ENCODE measurements around the gene CNTN5.

DNA sequence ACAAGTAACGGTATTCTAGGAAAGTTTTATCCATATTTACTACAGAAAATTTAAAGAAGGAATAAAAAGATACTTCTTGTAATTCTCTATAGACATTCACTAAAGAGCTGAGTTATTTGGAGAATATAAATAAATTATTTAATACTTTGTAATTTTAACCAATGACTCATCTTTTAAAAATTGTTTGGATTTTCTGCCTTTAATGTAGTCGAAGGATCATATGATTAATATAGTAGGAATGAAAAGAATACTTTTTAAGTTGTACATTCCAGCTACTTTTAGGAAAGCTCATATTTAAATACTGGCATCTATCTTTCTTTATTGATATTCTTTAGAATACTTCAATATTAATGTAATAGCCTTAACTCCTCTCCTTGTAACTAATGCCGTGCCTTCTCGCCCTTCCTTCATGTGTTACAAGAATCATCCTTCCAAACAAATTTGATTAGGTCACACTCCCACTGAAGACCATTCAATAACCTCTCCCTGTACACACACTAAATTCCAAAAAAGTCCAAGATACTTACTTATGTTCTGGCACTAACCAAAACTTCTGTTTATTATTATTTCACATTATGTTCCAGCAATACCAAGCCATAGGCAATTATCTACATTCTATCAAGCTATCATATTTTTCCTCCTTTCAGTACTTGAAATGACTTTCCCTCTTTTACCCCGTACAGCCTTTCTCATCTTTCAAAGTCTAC is 501.9 kb downstream of the CNTN5 start:
- TF ChIP-seq SNAI2 (CRISPR knock-in tag; IDR thresholded peaks at IDR 0.05) (no peak), ISL1 (CRISPR knock-in tag; IDR thresholded peaks at IDR 0.05) (no peak), PATZ1 (CRISPR knock-in tag; IDR thresholded peaks at IDR 0.05; ENCODE audit: borderline replicate concordance) (no peak), ARNTL (CRISPR knock-in tag; IDR thresholded peaks at IDR 0.05; ENCODE audit: borderline replicate concordance, low read depth) (no peak), ZFP30 (CRISPR knock-in tag; IDR thresholded peaks at IDR 0.05) (no peak), RARB (CRISPR knock-in tag; IDR thresholded peaks at IDR 0.05) (no peak), TOX (CRISPR knock-in tag; IDR thresholded peaks at IDR 0.05; ENCODE audit: borderline replicate concordance) (no peak)

All from SK-N-SH treated with all-trans-retinoic acid at 6 μM for 48 hours (cell line).